Activated CD4-positive, alpha-beta memory T cell treated with anti-CD3 and anti-CD28 coated beads, Interleukin-2, amount 10 ng/mL, durations not matched to agents 7 days and 5 days (primary cell): ENCODE results near the gene LYPD6. TPM values are rescaled to one million over a fixed set of nuclear protein-coding genes. Genes with fewer than 3 reads are reported as not detected.
"Not testable (repeated sequence)": the region's sequence is repeated elsewhere in the genome, so short reads cannot be mapped to it uniquely, and the experiment has no call there.

Experiments
- CTCF ChIA-PET: fragments of 350-600 bp; sonication (Branson Sonifier 250); formaldehyde crosslinking; loops from one replicate; lab custom pipeline; 2021; ENCODE audit warnings: antibody characterized with exemption, inconsistent platforms; lab: Charles Lee
- POLR2A ChIA-PET: fragments of 350-600 bp; sonication (Branson Sonifier 250); formaldehyde crosslinking; loops from one replicate; lab custom pipeline; 2021; ENCODE audit warnings: antibody characterized with exemption; lab: Charles Lee
- DNase-seq: peaks from one replicate; pipeline ENCODE4 v3.0.0-alpha.2; 2020
- H3K27ac Mint-ChIP-seq: one replicate; pipeline ENCODE4 v1.8.0; 2021; ENCODE audit warnings: mild to moderate bottlenecking, mixed read lengths
- H3K27me3 Mint-ChIP-seq: one replicate; pipeline ENCODE4 v1.8.0; 2021; ENCODE audit warnings: mixed read lengths
- H3K36me3 Mint-ChIP-seq: one replicate; pipeline ENCODE4 v1.8.0; 2021; ENCODE audit warnings: low read depth, mixed read lengths
- H3K4me1 Mint-ChIP-seq: one replicate; pipeline ENCODE4 v1.8.0; 2021; ENCODE audit warnings: mixed read lengths
- H3K4me3 Mint-ChIP-seq: one replicate; pipeline ENCODE4 v1.8.0; 2021; ENCODE audit warnings: mild to moderate bottlenecking, mixed read lengths
- H3K9me3 Mint-ChIP-seq: one replicate; pipeline ENCODE4 v1.8.0; 2021; ENCODE audit warnings: mixed read lengths
- total RNA-seq, 2 experiments: library from RNA; stranded (reverse); gene quantifications; one replicate each; pipeline ENCODE4 v1.2.3, GENCODE V29; 2021

LYPD6 gene
- not detected for total RNA-seq

- DNase-seq = no peak
- Mint-ChIP-seq H3K4me1 (peaks cover 6% of the 10 kb centered on the region), H3K36me3 (no peaks in the 10 kb centered on the region), H3K27ac (no peak within 1 kb of the TSS), H3K9me3 (no peaks in the 10 kb centered on the region), H3K27me3 (peaks cover 54% of the 10 kb centered on the region), H3K4me3 (peak within 1 kb of the TSS; percentile 3)
- ChIA-PET CTCF (no interaction called here), POLR2A (no interaction called here)
Measured at GRCh38 chr2:149330127-149331022, at the start of gene LYPD6. Gene LYPD6, plus strand, starts transcription at chr2:149330587. Its CDS starts 107,122 bp downstream, at chr2:149437709.

GRCh38 chr2:149281441-149281840 lies 48.9 kb upstream of the LYPD6 start:
- no peaks in the 10 kb centered on the region for H3K36me3 Mint-ChIP-seq
- H3K9me3 Mint-ChIP-seq = no peaks in the 10 kb centered on the region
- H3K4me1 Mint-ChIP-seq = no peaks in the 10 kb centered on the region
- H3K27me3 Mint-ChIP-seq = peaks cover 4% of the 10 kb centered on the region
- no peak overlapping the region for H3K27ac Mint-ChIP-seq
- H3K4me3 Mint-ChIP-seq = no peak overlapping the region
- CTCF ChIA-PET = no interaction called here
- DNase-seq = no peak
- POLR2A ChIA-PET = no interaction called here

- no peak overlapping the region for H3K4me3 Mint-ChIP-seq
- no peak overlapping the region for H3K27ac Mint-ChIP-seq
- H3K27me3 Mint-ChIP-seq = peaks cover 4% of the 10 kb centered on the region
- ChIA-PET CTCF (no interaction called here), POLR2A (no interaction called here)
- no peak for DNase-seq
- H3K36me3 Mint-ChIP-seq = no peaks in the 10 kb centered on the region
- H3K9me3 Mint-ChIP-seq = no peaks in the 10 kb centered on the region
- H3K4me1 Mint-ChIP-seq = no peaks in the 10 kb centered on the region
Measured at GRCh38 chr2:149290662-149291061, 39.7 kb upstream of the LYPD6 start.

- Mint-ChIP-seq H3K27me3 (peaks cover 5% of the 10 kb centered on the region), H3K4me3 (no peak overlapping the region), H3K36me3 (no peaks in the 10 kb centered on the region), H3K4me1 (no peaks in the 10 kb centered on the region), H3K9me3 (no peaks in the 10 kb centered on the region), H3K27ac (no peak overlapping the region)
- CTCF ChIA-PET = no interaction called here
- POLR2A ChIA-PET = no interaction called here
- DNase-seq = no peak
Measured at GRCh38 chr2:149291881-149292280, 38.5 kb upstream of the LYPD6 start.

GRCh38 chr2:149296031-149296430 lies 34.4 kb upstream of the LYPD6 start:
- Mint-ChIP-seq H3K4me1 (no peaks in the 10 kb centered on the region), H3K4me3 (no peak overlapping the region), H3K27ac (no peak overlapping the region), H3K36me3 (no peaks in the 10 kb centered on the region), H3K27me3 (peaks cover 9% of the 10 kb centered on the region), H3K9me3 (no peaks in the 10 kb centered on the region)
- no peak for DNase-seq
- ChIA-PET POLR2A (no interaction called here), CTCF (no interaction called here)

- Mint-ChIP-seq H3K9me3 (no peaks in the 10 kb centered on the region), H3K4me3 (no peak overlapping the region), H3K36me3 (no peaks in the 10 kb centered on the region), H3K27ac (no peak overlapping the region), H3K27me3 (peaks cover 3% of the 10 kb centered on the region), H3K4me1 (no peaks in the 10 kb centered on the region)
- CTCF ChIA-PET = no interaction called here
- POLR2A ChIA-PET = no interaction called here
- DNase-seq = no peak
Measured at GRCh38 chr2:149307014-149307413, 23.4 kb upstream of the LYPD6 start.

GRCh38 chr2:149310349-149310748 lies 20.0 kb upstream of the LYPD6 start:
- peaks cover 5% of the 10 kb centered on the region for H3K27me3 Mint-ChIP-seq
- no peaks in the 10 kb centered on the region for H3K36me3 Mint-ChIP-seq
- POLR2A ChIA-PET = no interaction called here
- no peaks in the 10 kb centered on the region for H3K9me3 Mint-ChIP-seq
- no peak for DNase-seq
- no peak overlapping the region for H3K27ac Mint-ChIP-seq
- H3K4me3 Mint-ChIP-seq = no peak overlapping the region
- no peaks in the 10 kb centered on the region for H3K4me1 Mint-ChIP-seq
- CTCF ChIA-PET = interaction anchor here (1.9 kb wide), 1 partner anchor 294 kb away, joined by 5 read pairs; no protein-coding TSS in a partner anchor

- CTCF ChIA-PET = interaction anchor here (1.4 kb wide), 1 partner anchor 295 kb away, joined by 4 read pairs; no protein-coding TSS in a partner anchor
- Mint-ChIP-seq H3K27me3 (peaks cover 5% of the 10 kb centered on the region), H3K9me3 (no peaks in the 10 kb centered on the region), H3K4me1 (no peaks in the 10 kb centered on the region), H3K27ac (no peak overlapping the region), H3K36me3 (no peaks in the 10 kb centered on the region), H3K4me3 (no peak overlapping the region)
- no peak for DNase-seq
- POLR2A ChIA-PET = no interaction called here
Measured at GRCh38 chr2:149312039-149312438, 18.3 kb upstream of the LYPD6 start.

- H3K4me3 Mint-ChIP-seq = no peak overlapping the region
- DNase-seq = peak; percentile 16
- ChIA-PET POLR2A (interaction anchor here (0.6 kb wide), 1 partner anchor 505 kb away, joined by 3 read pairs; no protein-coding TSS in a partner anchor), CTCF (interaction anchor here (0.8 to 1.4 kb wide), 5 partner anchors 9 to 297 kb away, joined by 3 to 5 read pairs (median 3); no protein-coding TSS in a partner anchor)
- H3K36me3 Mint-ChIP-seq = no peaks in the 10 kb centered on the region
- no peak overlapping the region for H3K27ac Mint-ChIP-seq
- peaks cover 6% of the 10 kb centered on the region for H3K27me3 Mint-ChIP-seq
- H3K9me3 Mint-ChIP-seq = no peaks in the 10 kb centered on the region
- no peaks in the 10 kb centered on the region for H3K4me1 Mint-ChIP-seq
Measured at GRCh38 chr2:149313512-149313972, 16.8 kb upstream of the LYPD6 start.

- Mint-ChIP-seq H3K27me3 (peaks cover 6% of the 10 kb centered on the region), H3K36me3 (no peaks in the 10 kb centered on the region), H3K4me1 (no peaks in the 10 kb centered on the region), H3K4me3 (no peak overlapping the region), H3K27ac (no peak overlapping the region), H3K9me3 (no peaks in the 10 kb centered on the region)
- ChIA-PET POLR2A (no interaction called here), CTCF (no interaction called here)
- no peak for DNase-seq
Measured at GRCh38 chr2:149314687-149315086, 15.7 kb upstream of the LYPD6 start.

GRCh38 chr2:149315461-149315860 lies 14.9 kb upstream of the LYPD6 start:
- H3K27me3 Mint-ChIP-seq = peaks cover 6% of the 10 kb centered on the region

GRCh38 chr2:149318566-149318965 lies 11.8 kb upstream of the LYPD6 start:
- DNase-seq, POLR2A ChIA-PET, CTCF ChIA-PET, H3K27me3 Mint-ChIP-seq, H3K4me3 Mint-ChIP-seq, H3K4me1 Mint-ChIP-seq, H3K9me3 Mint-ChIP-seq, H3K36me3 Mint-ChIP-seq, H3K27ac Mint-ChIP-seq: not testable (repeated sequence)

More at GRCh38 chr2:149315461-149315860, 14.9 kb upstream of the LYPD6 start:
- no peaks in the 10 kb centered on the region for H3K4me1 Mint-ChIP-seq
- H3K27ac Mint-ChIP-seq = no peak overlapping the region
- no peak overlapping the region for H3K4me3 Mint-ChIP-seq
- POLR2A ChIA-PET = no interaction called here
- CTCF ChIA-PET = no interaction called here
- no peak for DNase-seq
- no peaks in the 10 kb centered on the region for H3K36me3 Mint-ChIP-seq
- H3K9me3 Mint-ChIP-seq = no peaks in the 10 kb centered on the region

- H3K27me3 Mint-ChIP-seq = peaks cover 8% of the 10 kb centered on the region
- H3K27ac Mint-ChIP-seq = no peak overlapping the region
- H3K9me3 Mint-ChIP-seq = no peaks in the 10 kb centered on the region
- ChIA-PET POLR2A (no interaction called here), CTCF (no interaction called here)
- H3K4me3 Mint-ChIP-seq = no peak overlapping the region
- H3K4me1 Mint-ChIP-seq = no peaks in the 10 kb centered on the region
- H3K36me3 Mint-ChIP-seq = no peaks in the 10 kb centered on the region
- no peak for DNase-seq
Measured at GRCh38 chr2:149320362-149320761, 10.0 kb upstream of the LYPD6 start.
